HEK293 (cell line): ENCODE data around the gene CASK.

Experiments used
- CTCF ChIA-PET: fragments of 350-600 bp; formaldehyde crosslinking; extraction: SDS; loops from one replicate; lab custom pipeline; 2021; ENCODE audit warnings: antibody characterized with exemption; lab: Yijun Ruan, JAX
- POLR2A ChIA-PET: fragments of 300-600 bp; formaldehyde crosslinking; extraction: SDS; loops from one replicate; lab custom pipeline; 2020; ENCODE audit warnings: antibody characterized with exemption, inconsistent platforms; lab: Yijun Ruan, JAX
- H3K27ac ChIP-seq: fragments of 200-500 bp; sonication (Bioruptor generic); 2 replicates; pipeline ENCODE4 v1.5.1; 2014; ENCODE audit warnings: low read depth, low read length, control low read depth, inconsistent platforms; ENCODE audit errors: extremely low read depth
- H3K36me3 ChIP-seq, 2 experiments: fragments of 200-500 bp in 1 of 2; sonication (Bioruptor generic) in 1 of 2; 1 replicate in 1 of 2; 2 replicates in 1 of 2; pipeline ENCODE4 v1.5.1; 2014 to 2017; ENCODE audit warnings: inconsistent platforms in 2 of 2, low read length in 2 of 2; ENCODE audit not compliant: control insufficient read depth in 2 of 2, insufficient read depth in 1 of 2
- H3K4me1 ChIP-seq: fragments of 200-500 bp; sonication (Bioruptor generic); 2 replicates; pipeline ENCODE4 v1.5.1; 2014; ENCODE audit warnings: mild to moderate bottlenecking, low read length, inconsistent platforms; ENCODE audit not compliant: control insufficient read depth, insufficient read depth
- H3K4me3 ChIP-seq: 2 replicates; pipeline ENCODE4 v1.5.1; 2011; ENCODE audit warnings: low read depth, mild to moderate bottlenecking, control low read depth, low read length, moderate library complexity
- H3K9me3 ChIP-seq: fragments of 200-500 bp; sonication (Bioruptor generic); 2 replicates; pipeline ENCODE4 v1.5.1; 2014; ENCODE audit warnings: low read depth, low read length, inconsistent platforms; ENCODE audit not compliant: control insufficient read depth, insufficient read depth
- BCL11A ChIP-seq: fragments of 450-650 bp; formaldehyde crosslinking; IDR thresholded peaks from 2 replicates; pipeline ENCODE4 v1.5.1; 2016; ENCODE audit warnings: low read depth, missing biosample characterization, missing genetic modification characterization
- KLF16 ChIP-seq: fragments of 450-650 bp; formaldehyde crosslinking; IDR thresholded peaks from 2 replicates; pipeline ENCODE4 v1.5.1; 2017; ENCODE audit warnings: missing biosample characterization, missing genetic modification characterization
- SALL2 ChIP-seq: fragments of 450-650 bp; formaldehyde crosslinking; IDR thresholded peaks from 2 replicates; pipeline ENCODE4 v1.5.0; 2017; ENCODE audit warnings: missing biosample characterization, mild to moderate bottlenecking, missing genetic modification characterization, borderline replicate concordance
- SP7 ChIP-seq: fragments of 450-650 bp; formaldehyde crosslinking; IDR thresholded peaks from 2 replicates; pipeline ENCODE4 v1.5.1; 2016; ENCODE audit warnings: missing biosample characterization, missing genetic modification characterization
- YY1 ChIP-seq: fragments of 450-650 bp; formaldehyde crosslinking; IDR thresholded peaks from 2 replicates; pipeline ENCODE4 v1.5.1; 2018; ENCODE audit warnings: missing biosample characterization, missing genetic modification characterization
- ZNF223 ChIP-seq: fragments of 450-650 bp; formaldehyde crosslinking; IDR thresholded peaks from 2 replicates; pipeline ENCODE4 v1.5.1; 2016; ENCODE audit warnings: missing biosample characterization, missing genetic modification characterization
- ZNF501 ChIP-seq: fragments of 450-650 bp; formaldehyde crosslinking; IDR thresholded peaks from 2 replicates; pipeline ENCODE4 v1.5.1; 2016; ENCODE audit warnings: missing biosample characterization, missing genetic modification characterization
- ZNF530 ChIP-seq: fragments of 450-650 bp; formaldehyde crosslinking; IDR thresholded peaks from 2 replicates; pipeline ENCODE4 v1.5.1; 2016; ENCODE audit warnings: low read depth, missing biosample characterization, missing genetic modification characterization
- ZNF544 ChIP-seq: fragments of 450-650 bp; formaldehyde crosslinking; IDR thresholded peaks from 2 replicates; pipeline ENCODE4 v1.5.0; 2017; ENCODE audit warnings: missing biosample characterization, missing genetic modification characterization
- ZNF624 ChIP-seq: fragments of 450-650 bp; formaldehyde crosslinking; IDR thresholded peaks from 2 replicates; pipeline ENCODE4 v1.5.1; 2017; ENCODE audit warnings: missing biosample characterization, missing genetic modification characterization
- ZSCAN23 ChIP-seq: fragments of 450-650 bp; formaldehyde crosslinking; IDR thresholded peaks from 2 replicates; pipeline ENCODE4 v1.5.1; 2016; ENCODE audit warnings: missing biosample characterization, missing genetic modification characterization
- ZSCAN30 ChIP-seq: fragments of 450-650 bp; IDR thresholded peaks from 2 replicates; pipeline ENCODE4 v1.5.1; 2018; ENCODE audit warnings: missing biosample characterization, mild to moderate bottlenecking, missing genetic modification characterization, moderate library complexity
- TF ChIP-seq, protein P1 (sequence below): fragments of 450-650 bp; formaldehyde crosslinking; IDR thresholded peaks from 2 replicates; pipeline ENCODE4 v1.5.1; 2017; ENCODE audit warnings: missing biosample characterization, missing genetic modification characterization
- TF ChIP-seq, protein P2 (sequence below): fragments of 450-650 bp; formaldehyde crosslinking; IDR thresholded peaks from 2 replicates; pipeline ENCODE4 v1.5.1; 2016; ENCODE audit warnings: missing biosample characterization, missing genetic modification characterization
- TF ChIP-seq, protein P3 (sequence below): fragments of 450-650 bp; formaldehyde crosslinking; IDR thresholded peaks from 2 replicates; pipeline ENCODE4 v1.5.1; 2016; ENCODE audit warnings: missing biosample characterization, missing genetic modification characterization
- TF ChIP-seq, protein P4 (sequence below): fragments of 450-650 bp; formaldehyde crosslinking; IDR thresholded peaks from 2 replicates; pipeline ENCODE4 v1.5.1; 2016; ENCODE audit warnings: missing biosample characterization, missing genetic modification characterization
- TF ChIP-seq, protein P5 (sequence below): fragments of 450-650 bp; formaldehyde crosslinking; IDR thresholded peaks from 2 replicates; pipeline ENCODE4 v1.5.1; 2017; ENCODE audit warnings: missing biosample characterization, missing genetic modification characterization

CASK gene

DNA sequence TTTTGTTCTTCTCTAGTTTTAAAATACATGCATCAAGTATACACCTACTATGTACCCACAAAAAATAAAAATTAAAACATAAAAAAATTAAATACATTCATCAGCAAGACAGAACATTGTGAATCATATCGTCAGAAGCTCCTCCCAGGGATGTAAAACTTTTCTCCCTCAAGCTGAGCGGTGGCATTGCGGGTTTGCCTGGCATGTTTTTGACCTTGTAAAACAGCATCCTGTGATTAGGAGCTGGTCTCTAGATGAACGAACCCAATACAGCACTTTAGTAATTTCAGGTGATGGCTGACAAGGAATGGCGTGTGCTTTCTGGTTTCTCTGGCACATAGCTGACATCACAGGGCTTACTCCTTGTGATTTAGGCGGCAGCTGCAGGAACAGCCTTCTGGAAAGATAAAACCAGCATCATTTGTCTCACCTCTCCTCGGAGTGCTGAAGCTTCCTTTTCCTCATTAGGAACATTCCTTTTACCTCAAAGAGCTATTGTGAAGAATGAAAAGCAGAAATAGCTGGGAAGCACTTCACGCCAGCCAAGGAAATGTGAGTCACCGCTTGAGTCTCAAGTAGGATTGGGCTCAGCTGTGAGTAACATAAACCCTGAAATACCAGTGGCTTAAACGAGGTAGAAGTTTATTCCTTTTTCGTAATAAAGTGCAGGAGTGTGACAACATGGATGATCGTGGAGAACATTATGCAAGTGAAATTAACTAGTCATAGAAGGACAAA lies 431.9 kb downstream of the CASK start:
- ChIA-PET CTCF (no interaction called here), POLR2A (interaction anchor here (0.6 to 1.1 kb wide), 3 partner anchors 38 to 61 kb away, joined by 3 to 5 read pairs (median 3); no protein-coding TSS in a partner anchor)
- Histone ChIP-seq H3K27ac (no peak overlapping the region), H3K4me3 (peak overlapping the region; percentile 8), H3K36me3 (no peaks in the 10 kb centered on the region), H3K9me3 (no peaks in the 10 kb centered on the region), H3K4me1 (no peaks in the 10 kb centered on the region)
- no peak for TF ChIP-seq BCL11A (tag by site-specific recombination)
- TF ChIP-seq, protein P1, sequence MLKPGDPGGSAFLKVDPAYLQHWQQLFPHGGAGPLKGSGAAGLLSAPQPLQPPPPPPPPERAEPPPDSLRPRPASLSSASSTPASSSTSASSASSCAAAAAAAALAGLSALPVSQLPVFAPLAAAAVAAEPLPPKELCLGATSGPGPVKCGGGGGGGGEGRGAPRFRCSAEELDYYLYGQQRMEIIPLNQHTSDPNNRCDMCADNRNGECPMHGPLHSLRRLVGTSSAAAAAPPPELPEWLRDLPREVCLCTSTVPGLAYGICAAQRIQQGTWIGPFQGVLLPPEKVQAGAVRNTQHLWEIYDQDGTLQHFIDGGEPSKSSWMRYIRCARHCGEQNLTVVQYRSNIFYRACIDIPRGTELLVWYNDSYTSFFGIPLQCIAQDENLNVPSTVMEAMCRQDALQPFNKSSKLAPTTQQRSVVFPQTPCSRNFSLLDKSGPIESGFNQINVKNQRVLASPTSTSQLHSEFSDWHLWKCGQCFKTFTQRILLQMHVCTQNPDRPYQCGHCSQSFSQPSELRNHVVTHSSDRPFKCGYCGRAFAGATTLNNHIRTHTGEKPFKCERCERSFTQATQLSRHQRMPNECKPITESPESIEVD (tag by site-specific recombination), result peak; percentile 56

DNA sequence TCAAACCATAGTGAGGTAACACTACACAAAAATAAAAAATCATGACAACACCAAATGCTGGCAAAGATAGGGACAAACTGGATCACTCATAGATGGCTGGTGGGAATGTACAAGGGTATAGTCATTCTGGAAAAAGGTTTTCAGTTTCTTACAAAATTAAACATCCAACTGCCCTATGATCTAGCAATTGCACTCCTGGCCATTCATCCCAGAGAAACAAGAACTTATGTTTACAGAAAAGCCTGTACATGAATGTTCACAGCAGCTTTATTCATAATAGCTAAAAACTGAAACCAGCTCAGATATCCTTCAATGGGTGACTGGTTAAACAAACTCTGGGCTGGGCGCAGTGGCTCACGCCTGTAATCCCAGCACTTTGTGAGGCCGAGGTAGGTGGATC lies 432.9 kb downstream of the CASK start:
- Histone ChIP-seq H3K4me3 (no peak overlapping the region), H3K27ac (no peak overlapping the region), H3K4me1 (no peaks in the 10 kb centered on the region), H3K9me3 (no peaks in the 10 kb centered on the region), H3K36me3 (no peaks in the 10 kb centered on the region)
- ChIA-PET POLR2A (no interaction called here), CTCF (interaction anchor here (0.6 kb wide), 1 partner anchor 14 kb away, joined by 3 read pairs; no protein-coding TSS in a partner anchor)
- no peak for TF ChIP-seq ZNF501 (tag by site-specific recombination)
- no peak for TF ChIP-seq YY1 (tag by site-specific recombination)
- TF ChIP-seq, protein P2, sequence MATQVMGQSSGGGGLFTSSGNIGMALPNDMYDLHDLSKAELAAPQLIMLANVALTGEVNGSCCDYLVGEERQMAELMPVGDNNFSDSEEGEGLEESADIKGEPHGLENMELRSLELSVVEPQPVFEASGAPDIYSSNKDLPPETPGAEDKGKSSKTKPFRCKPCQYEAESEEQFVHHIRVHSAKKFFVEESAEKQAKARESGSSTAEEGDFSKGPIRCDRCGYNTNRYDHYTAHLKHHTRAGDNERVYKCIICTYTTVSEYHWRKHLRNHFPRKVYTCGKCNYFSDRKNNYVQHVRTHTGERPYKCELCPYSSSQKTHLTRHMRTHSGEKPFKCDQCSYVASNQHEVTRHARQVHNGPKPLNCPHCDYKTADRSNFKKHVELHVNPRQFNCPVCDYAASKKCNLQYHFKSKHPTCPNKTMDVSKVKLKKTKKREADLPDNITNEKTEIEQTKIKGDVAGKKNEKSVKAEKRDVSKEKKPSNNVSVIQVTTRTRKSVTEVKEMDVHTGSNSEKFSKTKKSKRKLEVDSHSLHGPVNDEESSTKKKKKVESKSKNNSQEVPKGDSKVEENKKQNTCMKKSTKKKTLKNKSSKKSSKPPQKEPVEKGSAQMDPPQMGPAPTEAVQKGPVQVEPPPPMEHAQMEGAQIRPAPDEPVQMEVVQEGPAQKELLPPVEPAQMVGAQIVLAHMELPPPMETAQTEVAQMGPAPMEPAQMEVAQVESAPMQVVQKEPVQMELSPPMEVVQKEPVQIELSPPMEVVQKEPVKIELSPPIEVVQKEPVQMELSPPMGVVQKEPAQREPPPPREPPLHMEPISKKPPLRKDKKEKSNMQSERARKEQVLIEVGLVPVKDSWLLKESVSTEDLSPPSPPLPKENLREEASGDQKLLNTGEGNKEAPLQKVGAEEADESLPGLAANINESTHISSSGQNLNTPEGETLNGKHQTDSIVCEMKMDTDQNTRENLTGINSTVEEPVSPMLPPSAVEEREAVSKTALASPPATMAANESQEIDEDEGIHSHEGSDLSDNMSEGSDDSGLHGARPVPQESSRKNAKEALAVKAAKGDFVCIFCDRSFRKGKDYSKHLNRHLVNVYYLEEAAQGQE (tag by site-specific recombination), result no peak
- no peak for TF ChIP-seq ZNF223 (tag by site-specific recombination)
- TF ChIP-seq, protein P3, sequence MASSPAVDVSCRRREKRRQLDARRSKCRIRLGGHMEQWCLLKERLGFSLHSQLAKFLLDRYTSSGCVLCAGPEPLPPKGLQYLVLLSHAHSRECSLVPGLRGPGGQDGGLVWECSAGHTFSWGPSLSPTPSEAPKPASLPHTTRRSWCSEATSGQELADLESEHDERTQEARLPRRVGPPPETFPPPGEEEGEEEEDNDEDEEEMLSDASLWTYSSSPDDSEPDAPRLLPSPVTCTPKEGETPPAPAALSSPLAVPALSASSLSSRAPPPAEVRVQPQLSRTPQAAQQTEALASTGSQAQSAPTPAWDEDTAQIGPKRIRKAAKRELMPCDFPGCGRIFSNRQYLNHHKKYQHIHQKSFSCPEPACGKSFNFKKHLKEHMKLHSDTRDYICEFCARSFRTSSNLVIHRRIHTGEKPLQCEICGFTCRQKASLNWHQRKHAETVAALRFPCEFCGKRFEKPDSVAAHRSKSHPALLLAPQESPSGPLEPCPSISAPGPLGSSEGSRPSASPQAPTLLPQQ (tag by site-specific recombination), result no peak
- no peak for TF ChIP-seq ZSCAN30 (tag by site-specific recombination)
- TF ChIP-seq ZSCAN23 (tag by site-specific recombination), result no peak
- no peak for TF ChIP-seq ZNF530 (tag by site-specific recombination)
- no peak for TF ChIP-seq ZNF544 (tag by site-specific recombination)
- no peak for TF ChIP-seq SALL2 (tag by site-specific recombination)
- no peak for TF ChIP-seq SP7 (tag by site-specific recombination)
- no peak for TF ChIP-seq ZNF624 (tag by site-specific recombination)
- TF ChIP-seq, protein P4, sequence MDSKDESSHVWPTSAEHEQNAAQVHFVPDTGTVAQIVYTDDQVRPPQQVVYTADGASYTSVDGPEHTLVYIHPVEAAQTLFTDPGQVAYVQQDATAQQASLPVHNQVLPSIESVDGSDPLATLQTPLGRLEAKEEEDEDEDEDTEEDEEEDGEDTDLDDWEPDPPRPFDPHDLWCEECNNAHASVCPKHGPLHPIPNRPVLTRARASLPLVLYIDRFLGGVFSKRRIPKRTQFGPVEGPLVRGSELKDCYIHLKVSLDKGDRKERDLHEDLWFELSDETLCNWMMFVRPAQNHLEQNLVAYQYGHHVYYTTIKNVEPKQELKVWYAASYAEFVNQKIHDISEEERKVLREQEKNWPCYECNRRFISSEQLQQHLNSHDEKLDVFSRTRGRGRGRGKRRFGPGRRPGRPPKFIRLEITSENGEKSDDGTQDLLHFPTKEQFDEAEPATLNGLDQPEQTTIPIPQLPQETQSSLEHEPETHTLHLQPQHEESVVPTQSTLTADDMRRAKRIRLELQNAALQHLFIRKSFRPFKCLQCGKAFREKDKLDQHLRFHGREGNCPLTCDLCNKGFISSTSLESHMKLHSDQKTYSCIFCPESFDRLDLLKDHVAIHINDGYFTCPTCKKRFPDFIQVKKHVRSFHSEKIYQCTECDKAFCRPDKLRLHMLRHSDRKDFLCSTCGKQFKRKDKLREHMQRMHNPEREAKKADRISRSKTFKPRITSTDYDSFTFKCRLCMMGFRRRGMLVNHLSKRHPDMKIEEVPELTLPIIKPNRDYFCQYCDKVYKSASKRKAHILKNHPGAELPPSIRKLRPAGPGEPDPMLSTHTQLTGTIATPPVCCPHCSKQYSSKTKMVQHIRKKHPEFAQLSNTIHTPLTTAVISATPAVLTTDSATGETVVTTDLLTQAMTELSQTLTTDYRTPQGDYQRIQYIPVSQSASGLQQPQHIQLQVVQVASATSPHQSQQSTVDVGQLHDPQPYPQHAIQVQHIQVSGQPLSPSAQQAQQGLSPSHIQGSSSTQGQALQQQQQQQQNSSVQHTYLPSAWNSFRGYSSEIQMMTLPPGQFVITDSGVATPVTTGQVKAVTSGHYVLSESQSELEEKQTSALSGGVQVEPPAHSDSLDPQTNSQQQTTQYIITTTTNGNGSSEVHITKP (tag by site-specific recombination), result no peak
- TF ChIP-seq KLF16 (tag by site-specific recombination), result no peak
- TF ChIP-seq, protein P5, sequence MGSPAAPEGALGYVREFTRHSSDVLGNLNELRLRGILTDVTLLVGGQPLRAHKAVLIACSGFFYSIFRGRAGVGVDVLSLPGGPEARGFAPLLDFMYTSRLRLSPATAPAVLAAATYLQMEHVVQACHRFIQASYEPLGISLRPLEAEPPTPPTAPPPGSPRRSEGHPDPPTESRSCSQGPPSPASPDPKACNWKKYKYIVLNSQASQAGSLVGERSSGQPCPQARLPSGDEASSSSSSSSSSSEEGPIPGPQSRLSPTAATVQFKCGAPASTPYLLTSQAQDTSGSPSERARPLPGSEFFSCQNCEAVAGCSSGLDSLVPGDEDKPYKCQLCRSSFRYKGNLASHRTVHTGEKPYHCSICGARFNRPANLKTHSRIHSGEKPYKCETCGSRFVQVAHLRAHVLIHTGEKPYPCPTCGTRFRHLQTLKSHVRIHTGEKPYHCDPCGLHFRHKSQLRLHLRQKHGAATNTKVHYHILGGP (tag by site-specific recombination), result no peak
